Measurements from ENCODE around the gene MYO1H.
A peak's percentile ranks its signal among the peaks of the same experiment; 100 is the strongest.
"Not testable (repeated sequence)": the region's sequence is repeated elsewhere in the genome, so short reads cannot be mapped to it uniquely, and the experiment has no call there.

The MYO1H gene

DNA sequence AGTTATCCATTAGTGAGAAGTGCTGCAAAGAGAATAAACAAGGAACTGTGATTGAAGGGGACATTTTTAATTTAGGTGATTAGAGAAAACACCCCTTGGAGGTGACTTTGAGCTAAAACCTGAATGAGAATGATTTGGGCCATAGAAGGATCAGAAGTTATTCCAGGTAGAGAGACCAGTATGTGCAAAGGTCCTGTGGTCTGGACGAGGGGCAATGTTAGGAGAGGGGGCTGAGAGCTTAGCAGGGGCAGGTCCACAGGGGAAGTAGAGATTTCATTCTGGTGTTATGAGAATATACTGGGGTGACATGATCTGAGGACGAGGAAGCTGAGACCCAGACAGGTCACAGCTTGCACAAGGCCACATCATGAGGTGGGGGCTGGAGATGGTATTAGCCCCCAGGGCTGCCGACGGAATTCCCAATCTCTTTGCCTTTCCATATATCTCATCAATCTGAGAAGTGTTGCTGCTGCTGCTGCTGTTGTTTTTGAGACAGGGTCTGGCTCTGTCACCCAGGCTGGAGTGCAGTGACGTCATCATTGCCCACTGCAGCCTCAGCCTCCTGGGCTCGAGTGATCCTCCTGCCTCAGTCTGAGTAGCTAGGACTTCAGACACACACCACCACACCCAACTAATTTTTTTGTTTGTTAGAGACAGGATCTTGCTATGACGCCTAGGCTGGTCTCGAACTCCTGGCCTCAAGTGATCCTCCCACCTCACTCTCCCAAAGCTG is 73.8 kb downstream of the MYO1H start:
- DNase-seq (ENCODE audit: low read depth) = no peak

DNA sequence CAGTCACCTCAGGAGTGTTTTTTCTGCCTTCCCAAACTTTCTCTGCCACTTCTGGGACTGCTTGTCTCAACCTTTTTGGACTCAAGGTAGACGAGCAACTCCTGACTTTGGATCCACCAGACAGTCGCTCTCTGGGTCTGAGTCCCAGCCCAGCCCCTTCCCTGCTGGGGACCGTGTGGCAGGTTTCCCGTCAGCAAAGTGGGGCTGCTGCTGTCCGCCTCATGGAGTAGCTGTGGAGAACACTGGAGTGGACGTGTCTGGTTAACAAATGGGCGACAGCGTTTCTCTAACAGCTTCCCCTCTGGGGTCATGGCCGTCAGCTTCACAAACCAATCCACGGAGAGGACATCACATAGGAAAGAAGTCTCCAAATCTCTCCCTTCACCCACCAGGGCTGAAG is 74.6 kb downstream of the MYO1H start:
- DNase-seq (ENCODE audit: low read depth) = no peak

- no peak for DNase-seq (ENCODE audit: low read depth)
Measured at GRCh38 chr12:109423392-109423791, 75.7 kb downstream of the MYO1H start.

GRCh38 chr12:109428037-109428629 is 80.4 kb downstream of the MYO1H start:
- peak; percentile 48 for DNase-seq (ENCODE audit: low read depth)

GRCh38 chr12:109428804-109429203 is 81.1 kb downstream of the MYO1H start:
- DNase-seq (ENCODE audit: low read depth) = not testable (repeated sequence)

GRCh38 chr12:109430244-109430643 is 82.5 kb downstream of the MYO1H start:
- DNase-seq (ENCODE audit: low read depth) = no peak

DNA sequence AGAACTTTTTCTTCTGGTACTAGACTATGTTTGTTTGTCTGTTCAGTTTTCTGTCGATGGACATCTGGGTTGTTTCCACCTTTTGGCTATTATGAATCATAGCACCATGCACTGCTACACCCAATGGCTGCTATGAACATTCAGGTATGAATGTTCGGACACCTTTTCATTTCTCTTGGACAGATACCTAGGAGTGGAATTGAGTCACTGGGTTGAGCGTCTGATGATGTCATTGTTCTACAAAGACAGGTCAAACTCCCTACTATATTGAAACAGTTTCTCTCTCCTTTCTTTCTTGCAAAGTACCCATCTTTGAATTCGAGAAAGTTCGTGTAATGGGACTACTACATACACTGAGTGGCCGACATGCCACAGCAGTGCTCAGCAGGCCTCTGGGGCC is 84.7 kb downstream of the MYO1H start:
- DNase-seq (ENCODE audit: low read depth) = no peak

DNA sequence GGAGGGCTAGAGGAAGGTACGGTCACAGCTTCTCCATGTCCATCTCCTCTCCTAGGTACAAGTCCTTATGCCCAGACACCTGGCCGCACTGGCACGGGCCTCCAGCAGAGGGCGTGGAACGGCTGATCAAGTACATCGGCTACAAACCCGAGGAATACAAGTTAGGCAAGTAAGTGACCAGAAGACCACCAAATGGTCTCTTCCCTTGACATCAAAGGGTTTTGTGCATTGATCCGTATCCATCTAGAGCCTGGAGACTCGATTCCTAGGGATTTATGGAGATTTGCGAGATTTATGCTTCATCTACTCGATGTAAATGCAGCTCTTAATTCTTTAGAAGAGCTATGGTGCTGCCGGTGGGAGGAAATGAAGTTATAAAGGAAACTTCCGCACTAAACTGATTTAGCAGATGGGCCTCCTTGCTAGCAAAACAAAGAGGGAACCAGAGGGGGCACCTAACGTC is 85.2 kb downstream of the MYO1H start:
- DNase-seq (ENCODE audit: low read depth) = peak; percentile 64

DNA sequence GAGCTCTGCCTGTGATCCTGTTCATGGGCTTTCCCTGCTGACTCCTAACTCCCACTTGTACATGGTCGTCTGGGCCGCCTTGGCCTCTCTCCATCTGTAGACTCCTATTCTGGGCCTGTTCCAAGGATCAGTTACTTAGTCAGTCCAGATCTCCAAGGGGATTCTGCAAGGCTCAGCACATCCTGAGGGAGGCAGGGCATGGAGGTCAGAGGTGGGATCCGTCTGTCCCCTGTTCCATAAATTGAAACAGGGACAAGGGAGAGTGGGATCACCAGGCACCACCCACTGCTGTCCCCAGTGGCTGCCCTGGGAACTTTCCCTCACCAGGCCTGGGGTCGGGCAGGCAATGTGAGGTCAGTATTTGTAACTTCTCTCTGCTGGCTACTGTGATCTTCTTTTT is 85.9 kb downstream of the MYO1H start:
- DNase-seq (ENCODE audit: low read depth) = no peak

DNA sequence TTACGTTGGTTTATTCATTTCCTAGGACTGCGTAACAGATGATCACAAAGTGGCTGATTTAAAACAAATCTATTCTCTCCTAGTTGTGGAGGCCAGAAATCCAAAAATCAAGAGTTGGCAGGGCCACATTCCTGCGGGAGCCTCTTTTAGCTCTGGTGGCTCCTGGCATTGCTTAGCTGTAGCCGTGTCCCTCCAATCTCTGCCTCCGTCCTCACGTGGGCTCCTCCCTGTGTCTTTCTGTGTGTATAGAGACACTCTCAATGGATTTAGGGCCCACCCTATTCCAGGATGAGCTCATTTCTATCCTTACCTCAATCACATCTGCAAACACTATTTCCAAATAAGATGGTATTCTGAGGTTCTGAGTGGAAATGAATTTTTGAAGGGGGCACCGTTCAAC is 86.9 kb downstream of the MYO1H start:
- no peak for DNase-seq (ENCODE audit: low read depth)

DNA sequence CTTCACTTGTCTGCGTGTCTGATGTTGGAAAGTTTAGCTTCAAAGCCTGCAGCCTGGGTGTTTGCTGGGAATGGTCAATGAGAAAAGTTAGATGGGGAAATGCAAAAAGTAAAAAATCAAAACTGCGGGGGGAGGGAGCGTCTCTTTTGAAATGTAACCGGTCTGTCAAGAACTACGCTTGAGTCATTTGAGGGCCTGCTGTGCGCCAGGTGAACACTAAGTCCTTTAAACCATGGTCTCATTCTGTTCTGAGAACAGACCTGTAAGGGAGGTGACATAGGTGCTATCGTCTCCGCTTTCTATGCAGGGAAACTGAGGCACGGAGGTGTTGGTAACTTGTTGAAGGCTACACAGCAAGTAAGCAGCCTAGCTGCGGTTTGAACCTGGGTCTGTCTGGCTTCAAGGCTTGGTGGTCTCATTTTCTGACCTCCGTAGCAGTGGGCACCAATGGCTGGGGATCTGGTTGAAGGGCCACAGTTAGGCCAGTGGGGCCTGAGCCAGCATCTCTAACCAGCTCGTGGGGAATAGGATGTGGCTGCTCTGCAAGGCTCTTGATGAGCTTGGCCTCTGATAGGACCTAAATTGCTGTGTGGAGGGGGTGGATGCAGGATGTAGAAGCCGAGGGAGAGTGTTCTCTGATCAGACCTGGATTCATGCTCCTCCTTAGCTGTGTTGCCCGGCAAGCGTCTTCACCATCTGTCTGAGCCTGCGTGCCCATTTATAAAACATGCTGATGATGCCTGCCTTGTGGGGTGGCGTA is 87.9 kb downstream of the MYO1H start:
- DNase-seq (ENCODE audit: low read depth) = no peak

DNA sequence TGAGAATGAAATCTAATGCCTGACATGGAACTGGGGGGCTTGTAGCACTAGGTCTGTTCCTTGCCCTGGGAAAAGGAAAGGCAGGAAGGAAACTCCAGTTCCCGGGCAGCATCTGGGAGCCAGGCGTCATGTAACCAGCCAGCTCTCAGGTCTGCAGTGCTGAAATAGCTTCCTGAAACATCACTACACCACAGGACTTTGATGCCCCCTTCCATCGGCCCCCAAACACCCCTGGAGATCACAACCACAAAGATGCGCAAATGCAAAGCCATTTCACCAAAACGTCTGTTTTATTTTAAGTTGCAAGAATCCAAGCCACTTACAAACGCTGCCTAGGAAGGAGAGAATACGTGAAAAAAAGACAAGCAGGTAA is 88.5 kb downstream of the MYO1H start:
- DNase-seq (ENCODE audit: low read depth) = no peak

- DNase-seq (ENCODE audit: low read depth) = no peak
Measured at GRCh38 chr12:109439181-109439580, 91.5 kb downstream of the MYO1H start.

GRCh38 chr12:109439951-109440350 is 92.3 kb downstream of the MYO1H start:
- not testable (repeated sequence) for DNase-seq (ENCODE audit: low read depth)

- DNase-seq (ENCODE audit: low read depth) = no peak
Measured at GRCh38 chr12:109440851-109441490, 93.3 kb downstream of the MYO1H start.

DNA sequence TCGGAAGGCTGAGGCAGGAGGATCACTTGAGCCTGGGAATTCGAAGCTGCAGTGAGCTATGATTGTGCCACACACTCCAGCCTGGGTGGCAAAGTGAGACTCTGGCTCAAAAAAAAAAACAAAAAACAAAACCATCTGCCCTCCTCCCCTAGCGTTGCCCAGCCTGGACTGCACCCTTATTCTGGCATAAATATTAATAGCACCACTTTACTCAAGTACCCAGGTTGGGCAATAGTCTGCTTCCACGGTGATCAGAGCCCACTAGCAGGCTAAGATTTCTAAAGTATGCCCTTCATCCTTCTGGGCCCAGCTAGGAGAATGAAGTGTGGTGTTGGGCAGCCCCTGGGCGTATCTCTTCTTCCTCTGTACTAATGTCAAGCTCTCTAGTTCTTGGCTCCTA is 96.1 kb downstream of the MYO1H start:
- DNase-seq (ENCODE audit: low read depth) = no peak

DNA sequence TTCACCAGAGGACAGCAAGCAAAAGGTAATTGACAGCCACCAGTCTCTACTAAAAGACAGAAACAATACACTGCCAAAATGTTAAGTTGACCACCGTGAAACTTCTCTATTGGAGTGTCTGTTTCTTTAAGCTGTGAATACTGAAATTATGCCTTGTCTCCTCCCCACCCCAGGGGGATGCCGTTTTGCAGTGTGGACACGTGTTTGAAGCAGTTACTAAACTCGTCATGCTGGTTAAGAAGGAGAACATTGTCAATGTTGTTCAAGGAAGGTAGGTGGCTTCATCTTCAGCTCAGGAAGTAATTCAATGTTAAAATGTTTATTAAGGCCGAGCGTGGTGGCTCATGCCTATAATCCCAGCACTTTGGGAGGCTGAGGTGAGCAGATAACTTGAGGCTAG is 96.6 kb downstream of the MYO1H start:
- no peak for DNase-seq (ENCODE audit: low read depth)

GRCh38 chr12:109445191-109445609 is 97.5 kb downstream of the MYO1H start:
- no peak for DNase-seq (ENCODE audit: low read depth)

- no peak for DNase-seq (ENCODE audit: low read depth)
Measured at GRCh38 chr12:109446869-109447268, 99.2 kb downstream of the MYO1H start.

DNA sequence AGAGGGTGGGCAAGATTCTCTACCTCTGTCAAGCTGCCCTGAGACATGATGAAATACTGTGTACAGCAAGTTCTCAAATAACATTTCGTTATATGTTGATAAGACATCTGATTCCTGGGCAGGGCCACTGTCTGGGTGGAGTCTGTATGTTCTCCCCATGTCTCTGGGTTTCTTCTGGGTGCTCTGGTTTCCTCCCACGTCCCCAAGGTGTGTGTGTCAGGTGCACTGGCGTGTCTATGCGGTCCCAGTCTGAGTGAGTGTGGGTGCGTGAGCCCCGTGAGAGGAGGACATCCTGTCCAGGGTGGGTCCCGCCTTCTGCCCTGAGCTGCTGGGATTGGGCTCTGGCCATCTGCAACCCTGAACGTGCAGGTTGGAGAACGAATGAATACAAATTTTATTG is 99.8 kb downstream of the MYO1H start:
- DNase-seq (ENCODE audit: low read depth) = no peak

- no peak for DNase-seq (ENCODE audit: low read depth)
Measured at GRCh38 chr12:109448272-109448671, 100.6 kb downstream of the MYO1H start.

GRCh38 chr12:109448707-109449390 is 101.1 kb downstream of the MYO1H start:
- no peak for DNase-seq (ENCODE audit: low read depth)
